GM18498 (cell line): Measurements from ENCODE around the gene DBNDD2.

Experiments used
- ATAC-seq: cut with Tn5 transposase; IDR thresholded peaks from one replicate; pipeline ENCODE4 v1.9.1; 2021; ENCODE audit warnings: mild to moderate bottlenecking, moderate library complexity; ENCODE audit not compliant: unreplicated experiment

The DBNDD2 gene

GRCh38 chr20:45378191-45378590 is 29.9 kb upstream of the DBNDD2 start, which contains the start of gene TP53TG5:
Gene TP53TG5, minus strand, starts transcription at chr20:45378325. Its CDS starts 89 bp downstream, at chr20:45378236.
- no peak for ATAC-seq

DNA sequence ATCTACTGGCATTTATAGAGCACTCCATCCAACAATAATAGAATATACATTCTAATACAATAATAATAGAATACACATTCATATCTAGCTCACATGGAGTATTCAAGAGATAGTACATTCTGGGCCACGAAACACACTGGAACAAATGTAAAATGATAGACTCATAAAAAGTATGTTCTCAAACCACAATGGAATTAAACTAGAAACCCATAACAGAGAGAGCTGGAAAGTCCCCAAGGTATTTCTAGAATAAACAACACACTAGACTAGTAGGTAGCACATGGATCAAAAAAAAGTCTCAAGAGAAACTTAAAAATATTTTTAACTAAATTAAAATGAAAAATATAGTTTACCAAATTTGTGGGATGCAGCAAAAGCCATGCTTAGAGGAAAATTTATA is 20.8 kb upstream of the DBNDD2 start:
- no peak for ATAC-seq

GRCh38 chr20:45390931-45391330 is 17.2 kb upstream of the DBNDD2 start:
- ATAC-seq = no peak

- no peak for ATAC-seq
Measured at GRCh38 chr20:45391559-45391958, 16.5 kb upstream of the DBNDD2 start.

- ATAC-seq = no peak
Measured at GRCh38 chr20:45392733-45393132, 15.4 kb upstream of the DBNDD2 start.

DNA sequence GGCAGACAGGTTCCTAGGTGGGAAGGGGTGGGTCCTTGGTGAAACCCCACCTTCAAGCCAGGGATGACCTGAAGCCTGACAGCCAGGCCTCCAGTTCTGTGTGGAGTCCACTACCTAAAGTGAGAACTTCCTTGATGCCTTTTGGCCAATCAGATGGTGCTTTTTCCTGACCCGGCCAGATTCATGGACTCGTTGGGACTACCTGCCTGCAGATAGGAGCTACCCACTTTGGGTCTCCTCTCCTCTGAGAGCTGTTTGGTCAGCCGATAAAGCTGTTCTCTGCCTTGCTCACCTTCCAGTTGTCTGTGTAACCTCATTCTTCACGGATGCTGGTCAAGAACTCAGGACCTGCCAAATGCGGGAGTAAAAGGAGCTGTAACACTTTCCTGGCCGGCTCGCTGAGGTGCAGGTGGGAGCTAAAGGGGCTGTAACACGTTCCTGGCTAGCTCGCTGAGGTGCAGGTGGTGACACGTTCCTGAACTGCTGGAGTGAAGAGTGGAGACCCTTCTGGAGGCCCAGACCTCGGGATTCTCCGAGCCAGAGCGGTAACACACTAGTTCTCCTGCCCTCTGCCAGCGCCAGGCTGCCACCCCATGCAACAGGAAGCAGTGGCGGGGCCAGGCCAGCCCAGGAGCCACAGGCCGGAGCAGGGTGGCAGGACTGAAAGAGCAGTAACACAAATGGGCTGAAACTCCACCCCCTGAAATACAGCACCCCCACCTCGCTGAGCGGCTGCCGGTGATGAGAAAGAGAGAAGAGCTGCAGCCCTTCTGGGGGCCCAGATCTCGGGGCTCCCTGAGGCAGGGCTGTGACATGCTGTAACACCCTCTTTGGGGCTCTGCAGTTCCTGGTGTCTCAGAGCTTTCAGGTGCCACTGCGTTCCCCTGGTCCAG is 13.6 kb upstream of the DBNDD2 start:
- no peak for ATAC-seq

- no peak for ATAC-seq
Measured at GRCh38 chr20:45395114-45395415, 13.0 kb upstream of the DBNDD2 start.

DNA sequence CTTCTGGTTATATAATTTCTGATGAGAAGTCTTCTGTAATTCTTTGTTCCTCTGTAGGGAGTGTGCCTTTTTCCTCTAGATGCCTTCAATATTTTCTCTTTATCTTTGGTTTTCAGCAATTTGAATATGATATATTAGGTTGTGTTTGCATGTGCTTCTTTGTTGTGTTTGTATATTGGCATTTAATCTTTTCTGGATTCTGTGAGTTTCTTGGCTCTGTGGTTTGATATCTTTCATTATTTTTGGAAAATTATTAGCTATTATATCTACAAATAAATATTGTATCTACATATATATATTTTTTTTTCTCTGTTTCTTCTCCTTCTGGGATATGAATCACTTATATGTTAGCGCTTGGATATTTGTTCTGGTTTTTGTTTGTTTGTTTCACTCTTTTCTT is 9.1 kb upstream of the DBNDD2 start:
- ATAC-seq = no peak

DNA sequence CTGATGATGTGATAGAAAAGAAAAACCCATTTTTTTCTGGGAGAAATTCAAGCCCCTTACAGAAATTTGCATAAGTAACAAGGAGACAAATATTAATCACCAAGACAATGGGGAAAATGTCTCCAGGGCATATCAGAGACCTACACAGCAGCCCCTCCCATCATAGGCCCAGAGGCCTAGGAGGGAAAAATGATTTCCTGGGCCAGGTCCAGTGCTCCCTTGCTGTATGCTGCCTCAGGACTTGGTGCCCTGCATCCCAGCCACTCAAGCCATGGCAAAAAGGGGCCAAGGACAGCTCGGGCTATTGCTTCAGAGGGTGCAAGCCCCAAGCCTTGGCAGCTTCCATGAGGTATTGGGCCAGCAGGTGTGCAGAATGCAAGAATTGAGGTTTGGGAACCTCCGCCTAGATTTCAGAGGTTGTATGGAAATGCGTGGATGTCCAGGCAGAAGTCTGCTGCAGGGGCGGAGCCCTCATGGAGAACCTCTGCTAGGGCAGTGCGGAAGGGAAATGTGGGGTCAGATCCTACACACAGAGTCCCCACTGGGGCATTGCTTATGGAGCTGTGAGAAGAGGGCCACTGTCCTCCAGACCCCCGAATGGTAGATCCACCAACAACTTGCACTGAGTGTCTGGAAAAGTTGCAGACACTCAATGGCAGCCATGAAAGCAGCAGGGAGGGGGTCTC is 7.6 kb upstream of the DBNDD2 start:
- no peak for ATAC-seq

DNA sequence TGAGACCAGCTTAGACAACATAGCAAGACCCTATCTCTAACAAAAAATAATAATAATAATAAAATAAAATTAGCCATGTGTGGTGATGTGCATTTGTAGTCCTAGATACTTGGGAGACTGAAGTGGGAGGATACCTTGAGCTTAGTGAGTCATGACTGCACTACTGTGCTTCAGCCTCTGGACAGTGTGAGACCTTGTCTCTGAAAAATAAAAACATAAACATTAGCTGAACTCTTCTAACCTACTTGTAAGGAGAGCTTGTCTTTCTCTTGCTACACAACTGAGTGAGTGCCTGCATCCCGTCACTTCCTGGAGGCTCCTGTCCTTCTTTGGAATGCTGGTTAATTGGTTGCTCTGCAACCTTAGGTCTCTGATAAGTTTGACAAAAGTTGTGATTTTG is 5.1 kb upstream of the DBNDD2 start:
- ATAC-seq = no peak

DNA sequence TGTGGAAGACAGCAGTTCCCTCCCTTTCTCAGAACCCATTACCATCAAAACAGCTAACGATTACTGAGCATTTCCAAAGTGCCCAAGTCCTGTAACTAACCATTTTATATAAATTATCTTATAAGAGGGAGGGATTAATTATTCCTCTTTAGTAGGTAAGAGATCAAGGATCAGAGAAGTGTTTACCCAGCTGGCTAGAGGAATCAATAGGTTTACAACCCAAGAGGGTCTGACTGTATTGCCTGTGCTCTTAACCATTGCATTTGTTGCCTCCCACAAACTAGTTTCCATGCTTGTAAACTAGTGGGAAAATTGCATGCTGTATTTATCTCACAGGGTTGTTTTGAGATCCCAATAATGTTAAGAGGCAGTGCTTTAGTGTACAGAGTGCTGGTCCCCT is 3.7 kb upstream of the DBNDD2 start:
- ATAC-seq = no peak

GRCh38 chr20:45405571-45406259 is 2.4 kb upstream of the DBNDD2 start:
- no peak for ATAC-seq

GRCh38 chr20:45406260-45407066 is 1.6 kb upstream of the DBNDD2 start:
- no peak for ATAC-seq

GRCh38 chr20:45407067-45407745 is 883 bp upstream of the DBNDD2 start:
- ATAC-seq = no peak

DNA sequence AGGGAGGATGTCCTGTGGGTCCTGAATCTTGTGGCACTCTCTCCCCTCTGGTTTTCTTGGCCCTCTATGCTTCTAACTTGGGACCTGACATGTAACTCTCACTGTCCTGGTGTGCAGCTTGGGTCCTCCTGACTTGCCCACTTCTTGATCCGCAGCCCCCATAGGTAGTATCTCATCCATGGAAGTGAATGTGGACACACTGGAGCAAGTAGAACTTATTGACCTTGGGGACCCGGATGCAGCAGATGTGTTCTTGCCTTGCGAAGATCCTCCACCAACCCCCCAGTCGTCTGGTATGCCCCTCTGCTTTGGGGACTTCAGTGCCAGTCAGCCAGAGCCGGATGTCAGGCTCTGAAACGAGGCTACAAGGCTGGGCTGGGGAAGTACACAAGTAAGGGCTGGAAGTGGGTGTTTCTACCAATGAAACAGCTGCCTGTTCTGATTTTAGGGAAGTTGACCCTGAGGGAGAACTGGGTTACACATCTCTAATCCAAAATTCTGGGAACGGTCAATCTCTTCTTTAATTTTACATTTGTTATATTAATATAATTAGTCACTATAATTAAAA is 641 bp downstream of the DBNDD2 start:
- no peak for ATAC-seq

GRCh38 chr20:45409521-45410272 is 1.6 kb downstream of the DBNDD2 start:
- ATAC-seq = no peak

GRCh38 chr20:45410887-45411286 is 2.8 kb downstream of the DBNDD2 start:
- ATAC-seq = no peak

- no peak for ATAC-seq
Measured at GRCh38 chr20:45412653-45413052, 4.6 kb downstream of the DBNDD2 start.

DNA sequence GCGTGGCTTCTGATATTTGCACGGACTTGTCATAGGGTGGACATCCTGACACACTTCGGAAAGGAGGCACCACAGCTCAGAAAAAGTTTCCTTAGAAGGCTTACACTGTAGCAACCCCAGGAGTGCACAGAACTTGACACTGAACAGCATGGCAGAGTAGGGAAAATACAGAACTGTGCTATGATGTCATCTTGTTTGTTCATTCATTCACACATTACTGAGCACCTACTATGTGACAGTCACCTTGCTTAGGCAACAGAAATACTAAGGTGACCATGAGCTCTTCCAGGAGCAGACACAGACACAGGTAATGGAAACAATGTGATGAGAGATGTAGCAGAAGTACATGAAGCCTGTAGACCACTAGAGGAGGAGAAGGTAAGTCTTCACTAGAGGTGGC is 5.4 kb downstream of the DBNDD2 start:
- ATAC-seq = no peak
